Fibroblast of skin of right quadriceps (primary cell): Measurements from ENCODE around the gene SSBP3.
A peak's percentile ranks its signal among the peaks of the same experiment; 100 is the strongest.
"Not testable (repeated sequence)": the region's sequence is repeated elsewhere in the genome, so short reads cannot be mapped to it uniquely, and the experiment has no call there.

ENCODE experiments used
- DNase-seq: peaks from one replicate; pipeline ENCODE4 v3.0.0-alpha.2; 2013

The SSBP3 gene

DNA sequence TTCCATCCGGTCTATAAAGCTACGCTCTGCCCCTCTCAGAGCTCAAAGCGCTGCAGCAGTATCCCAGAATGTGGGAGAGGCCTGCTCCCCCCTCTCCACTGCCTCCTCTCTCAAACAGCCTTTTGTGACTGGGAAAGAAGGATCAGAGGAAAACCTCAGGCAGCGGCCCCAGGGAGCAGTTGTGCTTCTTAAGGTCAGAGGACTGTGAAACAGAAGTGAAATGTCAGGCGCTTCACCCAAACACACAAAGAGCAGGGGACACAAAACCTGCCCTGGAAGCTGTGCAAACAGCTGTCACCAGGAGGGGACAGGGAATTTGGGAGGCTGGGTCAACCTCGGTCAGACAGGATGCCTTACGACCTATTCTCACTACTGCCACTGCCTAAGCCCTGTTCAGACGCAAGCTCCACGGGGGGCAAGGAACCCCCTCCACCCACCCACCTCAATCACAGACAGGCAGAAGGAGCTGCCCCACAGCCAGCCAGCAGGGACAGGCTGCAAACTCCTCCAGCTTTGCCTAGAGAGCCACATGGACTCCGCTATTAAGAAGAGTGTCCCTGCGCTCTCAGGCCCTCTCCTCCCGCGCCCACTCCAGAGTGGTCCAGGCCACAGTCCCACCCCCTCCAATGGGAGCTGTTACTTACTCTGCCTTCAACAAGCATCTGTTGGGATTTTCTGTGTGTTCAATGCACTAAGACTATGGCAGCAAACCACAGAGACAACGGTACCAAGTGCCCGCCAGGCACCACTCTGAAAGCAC lies 14.6 kb downstream of the SSBP3 start:
- DNase-seq, result no peak

- no peak for DNase-seq
These were observed 15.5 kb downstream of the SSBP3 start for GRCh38 chr1:54390655-54391054.

DNA sequence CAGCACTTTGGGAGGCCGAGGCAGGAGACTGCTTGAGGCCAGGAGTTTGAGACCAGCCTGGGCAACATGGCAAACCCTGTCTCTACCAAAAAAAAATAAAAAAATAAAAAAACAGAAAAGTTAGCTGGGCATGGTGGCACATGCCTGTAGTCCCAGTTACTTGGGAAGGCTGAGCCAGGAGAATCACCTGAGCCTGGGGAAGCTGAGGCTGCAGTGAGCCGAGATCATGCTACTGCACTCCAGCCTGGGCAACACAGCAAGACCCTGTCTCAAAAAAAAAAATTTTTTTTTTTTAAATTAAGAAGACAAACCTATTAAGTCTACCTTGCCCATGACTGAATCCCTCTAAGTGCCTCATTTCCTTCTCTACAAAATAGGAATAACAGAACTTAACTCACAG lies 16.6 kb downstream of the SSBP3 start:
- not testable (repeated sequence) for DNase-seq

- DNase-seq, result no peak
These were observed 18.8 kb downstream of the SSBP3 start for GRCh38 chr1:54387419-54387818.

- no peak for DNase-seq
These were observed 20.5 kb downstream of the SSBP3 start for GRCh38 chr1:54385727-54386022.

GRCh38 chr1:54384918-54385726 lies 21.1 kb downstream of the SSBP3 start:
- DNase-seq, result peak; percentile 58

DNA sequence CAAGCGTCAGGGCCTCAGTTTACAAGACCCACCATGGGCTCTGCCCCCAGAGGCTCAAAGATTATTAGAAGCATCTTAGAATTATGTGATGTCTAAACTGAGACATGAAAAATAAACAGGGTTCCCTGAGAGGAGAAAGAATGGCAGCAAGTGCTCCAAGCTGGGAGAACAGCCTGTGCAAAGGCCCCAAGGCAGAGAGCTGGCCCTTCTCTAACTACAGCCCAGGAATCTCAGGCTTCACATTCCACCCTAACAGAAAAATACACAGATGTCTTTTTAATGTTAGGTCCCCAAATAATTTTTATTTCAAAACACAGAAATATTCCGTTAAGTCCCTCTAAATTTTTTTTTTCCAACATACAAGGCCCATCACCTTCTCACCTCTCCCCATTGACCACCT lies 21.7 kb downstream of the SSBP3 start:
- no peak for DNase-seq

DNA sequence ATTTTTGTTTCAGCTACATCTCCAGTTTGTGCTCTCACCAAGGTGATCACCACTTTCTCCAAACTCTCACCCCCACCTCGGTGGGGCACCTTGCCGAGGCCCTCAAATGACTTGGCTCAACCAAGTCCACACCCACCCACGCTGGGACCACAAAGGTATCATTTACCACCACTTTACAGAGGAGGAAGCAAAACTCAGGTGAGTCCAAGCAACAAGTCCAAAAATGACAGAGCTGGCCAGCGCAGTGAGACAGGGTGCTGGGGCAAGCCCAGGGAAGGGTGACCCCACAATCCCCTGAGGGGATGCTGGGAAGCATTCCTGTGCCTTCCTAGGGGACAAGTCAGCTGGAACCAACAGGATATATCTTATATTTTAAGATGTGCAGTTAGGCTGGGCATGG lies 24.7 kb downstream of the SSBP3 start:
- DNase-seq, result no peak

DNA sequence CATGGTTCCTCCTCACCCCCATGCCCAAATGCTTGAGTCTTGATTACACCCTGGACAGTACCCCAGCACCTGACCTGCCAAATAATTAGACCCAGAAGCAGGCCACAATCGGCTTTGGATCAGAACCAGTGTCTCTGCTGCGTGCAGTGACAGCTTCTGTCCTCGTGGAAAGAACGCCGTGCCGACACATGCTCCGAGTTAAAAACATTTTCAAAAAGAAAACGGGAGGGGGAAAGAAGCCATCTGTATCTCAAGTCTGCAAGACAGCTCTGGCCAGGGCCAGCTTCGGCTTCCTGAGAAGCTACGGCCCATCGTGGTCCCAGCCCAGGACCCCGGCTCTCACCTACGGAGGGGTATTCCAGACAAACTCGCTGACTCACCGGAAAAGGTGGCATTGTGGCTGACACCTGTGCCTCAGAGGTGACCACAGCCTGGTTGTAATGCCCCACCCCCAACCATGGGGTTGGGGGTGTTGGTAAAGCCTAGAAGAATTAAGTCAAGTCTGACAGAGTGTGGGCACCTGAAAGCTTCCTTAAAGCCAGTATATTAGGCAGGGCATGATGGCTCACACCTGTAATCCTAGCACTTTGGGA lies 25.8 kb downstream of the SSBP3 start:
- DNase-seq, result no peak

DNA sequence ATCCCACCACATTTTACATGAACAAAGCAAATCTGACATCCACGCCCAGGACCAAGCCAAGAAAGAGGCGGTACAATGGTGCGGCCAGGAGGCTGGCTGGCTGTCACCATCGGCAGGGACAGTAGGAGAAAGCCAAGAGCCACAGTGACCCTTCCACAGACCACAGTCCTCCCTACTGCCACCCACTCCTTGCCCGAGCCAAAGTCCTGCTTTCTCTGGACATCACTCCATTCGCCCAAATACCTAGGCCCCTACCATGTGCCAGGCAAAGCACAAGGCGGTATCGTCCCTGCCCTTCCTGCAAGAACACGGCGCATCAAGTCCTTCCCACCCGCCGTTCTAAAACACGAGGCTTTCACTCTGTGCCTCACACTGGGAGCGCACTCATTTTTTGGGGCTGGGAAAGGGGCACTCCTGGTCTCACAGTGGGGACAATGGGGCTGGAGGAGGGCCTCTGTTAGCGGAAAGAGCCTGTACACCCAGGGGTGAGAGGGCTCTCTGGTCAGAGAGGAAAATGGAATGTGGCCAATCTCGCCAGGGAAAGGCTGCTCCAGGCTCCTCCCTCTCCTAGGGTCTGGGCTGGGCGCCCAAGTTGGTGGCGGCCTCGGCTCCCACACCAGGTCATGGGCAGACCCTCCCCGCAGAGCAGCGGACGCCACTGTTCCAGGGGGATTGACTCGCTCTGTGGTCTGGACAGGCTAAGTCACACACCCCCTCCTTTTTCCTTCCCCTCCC lies 26.5 kb downstream of the SSBP3 start:
- DNase-seq, result no peak

GRCh38 chr1:54378874-54379554 lies 27.2 kb downstream of the SSBP3 start:
- DNase-seq, result no peak

- DNase-seq, result no peak
These were observed 27.9 kb downstream of the SSBP3 start for GRCh38 chr1:54378157-54378873.

DNA sequence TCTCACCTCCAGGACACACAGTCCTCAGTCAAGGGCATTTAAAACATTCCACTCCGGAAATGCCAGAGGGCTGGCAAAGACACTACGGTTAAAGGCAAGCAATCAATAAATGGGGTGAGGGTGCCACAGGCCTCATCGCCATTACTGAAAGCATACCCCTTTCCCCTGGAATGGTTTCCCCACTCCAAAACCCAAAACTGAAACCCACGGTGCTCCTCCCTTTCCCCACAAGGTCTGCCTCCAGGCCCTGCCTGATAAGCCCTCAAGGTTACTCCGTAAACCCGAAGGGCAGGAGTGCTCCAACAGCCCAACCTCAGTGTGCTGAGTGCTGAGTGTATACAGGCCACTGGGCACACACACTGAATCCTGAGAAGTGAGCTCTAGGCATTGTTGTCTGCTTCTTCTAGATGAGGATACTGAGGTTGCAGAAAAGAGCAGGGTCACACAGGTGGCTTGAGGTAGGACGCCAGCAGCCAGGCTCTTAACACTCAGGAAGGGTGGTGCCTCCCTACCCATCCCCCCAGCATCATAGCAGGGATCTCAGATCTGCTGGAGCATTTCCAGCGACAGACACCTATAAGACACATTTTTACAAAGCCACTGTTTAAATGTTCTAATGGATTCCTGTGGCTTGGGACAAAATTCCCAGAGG lies 29.0 kb downstream of the SSBP3 start:
- peak; percentile 61 for DNase-seq

DNA sequence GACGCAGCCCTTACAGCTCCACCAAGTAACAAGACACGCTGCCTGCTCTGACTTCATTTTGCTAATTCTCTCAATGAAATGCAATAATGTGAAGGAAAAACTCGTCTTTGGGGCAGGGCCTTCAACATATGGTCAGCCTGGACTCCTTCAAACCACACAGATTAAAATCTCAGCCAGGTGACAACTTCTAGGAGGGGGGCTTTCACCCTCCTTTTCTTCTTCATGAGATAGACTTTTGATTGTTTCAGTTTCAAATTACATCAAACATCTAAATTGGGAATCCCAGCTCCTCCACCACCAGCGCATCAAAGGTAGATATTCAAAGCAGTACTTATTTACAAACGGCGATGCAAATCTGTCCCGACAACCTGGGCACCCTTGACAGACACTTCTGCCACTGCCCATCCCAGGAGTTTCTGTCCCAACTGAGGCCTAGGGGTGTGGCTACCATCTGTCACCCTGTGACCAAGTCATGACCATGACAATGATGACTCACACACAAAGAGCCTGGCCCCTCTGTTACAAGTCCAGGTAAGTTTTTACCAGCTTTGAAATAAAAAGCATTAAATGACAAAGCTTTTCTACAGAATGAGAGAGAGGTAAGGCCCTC lies 29.7 kb downstream of the SSBP3 start:
- no peak for DNase-seq

DNA sequence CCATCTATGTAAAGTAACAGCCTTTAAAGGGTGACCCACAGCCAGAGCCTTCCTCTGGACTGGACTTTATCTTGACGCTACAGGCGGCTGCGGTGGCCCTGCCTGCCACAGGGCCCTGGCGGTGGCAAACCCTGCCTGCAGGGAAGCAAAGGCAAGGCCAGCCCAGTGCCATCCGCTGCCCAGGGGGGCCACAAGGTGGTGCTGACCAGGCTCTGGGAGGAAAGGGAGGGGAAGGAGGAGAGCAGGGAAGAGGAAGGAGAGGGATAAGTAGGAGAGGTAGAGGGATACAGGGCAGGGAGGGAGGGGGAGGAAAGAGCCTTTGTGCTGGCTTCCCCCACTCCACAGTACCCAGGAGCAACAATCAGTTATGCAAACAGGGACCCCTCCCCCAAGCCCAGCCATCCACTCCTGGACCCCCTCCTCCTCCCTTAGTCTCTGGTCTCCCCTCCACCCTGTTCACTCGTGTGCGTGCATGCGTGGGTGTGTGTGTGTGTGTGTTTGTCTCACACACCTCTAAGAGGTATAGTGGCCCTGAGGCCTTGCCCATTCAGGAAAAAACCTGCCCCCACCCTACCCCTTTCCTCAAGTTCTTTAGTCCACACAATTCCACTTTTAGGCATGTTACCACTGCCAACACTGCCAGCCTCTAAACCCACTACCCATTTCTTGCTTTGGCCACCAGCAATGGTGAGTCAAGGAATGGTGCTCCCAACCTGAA lies 30.3 kb downstream of the SSBP3 start:
- DNase-seq, result no peak

DNA sequence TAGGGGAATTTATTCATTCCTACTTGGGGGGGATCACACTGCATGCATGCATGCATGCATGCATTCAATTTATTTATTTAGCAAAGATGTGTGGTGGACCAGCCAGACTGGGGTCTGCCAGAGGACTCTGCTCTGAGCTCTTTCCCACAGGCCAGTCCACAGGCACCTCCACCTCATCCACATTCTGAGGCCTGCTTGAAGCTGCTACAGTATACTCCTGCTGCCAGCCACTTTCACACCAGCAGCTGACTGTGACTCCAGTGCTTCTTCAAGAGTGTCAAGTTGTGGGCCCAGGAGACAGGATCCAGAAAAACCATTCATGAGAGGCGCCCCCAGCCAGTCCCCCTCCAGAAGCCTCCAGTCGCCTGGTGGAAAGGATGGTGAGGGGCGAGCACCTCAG lies 30.9 kb downstream of the SSBP3 start:
- no peak for DNase-seq

DNA sequence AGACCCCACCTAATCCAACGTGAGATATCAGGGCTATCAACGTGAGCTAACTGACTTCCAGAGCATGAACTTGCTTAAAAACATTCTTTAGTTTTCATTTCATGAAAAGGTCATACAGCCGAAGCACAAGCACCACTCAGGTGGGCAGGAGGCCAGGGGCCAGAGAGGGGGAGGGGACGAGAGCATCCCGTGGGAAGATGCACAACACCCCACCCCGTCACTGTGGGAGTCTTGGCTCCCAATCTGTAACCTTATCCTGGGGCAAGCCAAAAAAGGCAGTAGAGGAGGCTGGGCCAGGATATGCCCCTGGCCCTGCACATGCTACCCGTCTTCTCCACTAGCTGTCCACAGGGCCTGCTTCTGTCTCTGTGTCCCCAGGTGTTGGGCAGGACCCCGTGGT lies 31.4 kb downstream of the SSBP3 start:
- DNase-seq, result no peak

GRCh38 chr1:54372978-54373377 lies 33.2 kb downstream of the SSBP3 start:
- DNase-seq, result no peak

DNA sequence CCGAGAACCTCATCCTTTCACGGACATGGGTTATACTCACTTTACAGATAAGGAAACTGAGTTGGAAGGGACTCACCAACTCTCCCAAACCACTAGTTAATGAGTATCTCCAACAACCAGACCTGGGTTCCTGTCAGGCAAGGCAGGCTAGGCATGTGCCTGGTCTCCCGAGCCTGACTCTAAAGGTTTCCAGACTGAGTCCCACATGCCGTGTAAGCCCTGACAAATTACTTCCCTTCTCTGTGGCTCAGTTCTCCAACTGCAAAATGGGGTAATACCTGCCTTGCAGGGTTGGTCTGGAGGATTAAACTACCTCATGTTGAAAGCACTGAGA lies 34.3 kb downstream of the SSBP3 start:
- DNase-seq, result no peak

DNA sequence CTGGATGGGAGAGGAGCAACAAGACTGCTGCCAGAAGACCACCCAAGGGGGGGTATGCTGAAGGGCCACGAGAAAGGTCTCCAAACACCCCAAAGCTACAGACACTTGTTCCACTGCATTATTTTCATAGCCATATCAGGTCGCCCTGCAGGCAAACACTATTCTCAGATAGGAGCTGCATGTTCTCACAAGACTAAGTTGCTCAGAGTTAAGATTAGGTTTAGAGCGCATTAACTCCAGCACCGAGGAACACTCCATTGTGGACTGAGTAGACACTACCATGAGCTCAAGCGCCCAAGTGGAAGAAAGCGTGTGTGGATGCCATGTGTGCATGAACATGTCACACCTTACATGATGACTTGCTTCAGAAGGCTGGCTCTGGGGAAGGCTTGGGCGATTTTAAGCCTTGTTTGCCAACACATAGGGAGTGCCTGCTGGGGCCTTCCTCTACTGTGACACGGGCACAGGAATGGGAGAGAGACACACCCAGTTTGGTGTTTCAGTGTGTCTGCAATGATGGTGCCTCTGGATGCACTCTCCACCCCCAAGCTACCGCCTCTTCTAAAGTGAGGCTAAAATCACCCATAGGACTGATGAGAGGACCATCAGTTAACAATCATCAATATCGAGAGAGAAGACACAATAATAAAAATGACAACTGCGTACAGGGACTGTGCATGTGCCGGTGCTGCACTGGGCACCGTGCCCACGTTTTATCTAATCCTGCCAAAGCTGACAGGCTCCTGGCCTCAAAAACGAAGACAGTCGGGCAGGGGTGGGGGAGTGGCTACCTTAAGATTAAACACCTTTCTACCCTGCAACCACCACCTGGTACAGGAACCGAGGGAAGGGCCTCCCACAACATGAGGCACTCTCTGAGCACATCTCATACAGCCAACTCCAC lies 34.9 kb downstream of the SSBP3 start:
- no peak for DNase-seq
